Fibroblast of villous mesenchyme (primary cell): Measurements from ENCODE around the gene GJA4. TPM values are rescaled to one million over a fixed set of nuclear protein-coding genes. Genes with fewer than 3 reads are reported as not detected.

ENCODE experiments used
- DNase-seq: peaks from one replicate; pipeline ENCODE4 v3.0.0-alpha.2; 2010; ENCODE audit warnings: low read depth
- H3K4me3 ChIP-seq: 2 replicates; pipeline ENCODE4 v1.5.1; 2011; ENCODE audit warnings: low read depth, mild to moderate bottlenecking, low read length
- total RNA-seq: library from RNA; depleted of rRNA; stranded (reverse); fragments of >200 nt; gene quantifications from 2 replicates; pipeline ENCODE4 v1.2.3, GENCODE V29; 2012
- TF ChIP-seq, protein P1 (sequence below): IDR thresholded peaks from 2 replicates; pipeline ENCODE4 v1.5.1; 2012; ENCODE audit warnings: low read depth, mild to moderate bottlenecking, low read length; ENCODE audit not compliant: insufficient read depth

GJA4 gene
- total RNA-seq, 1 donor: not detected

DNA sequence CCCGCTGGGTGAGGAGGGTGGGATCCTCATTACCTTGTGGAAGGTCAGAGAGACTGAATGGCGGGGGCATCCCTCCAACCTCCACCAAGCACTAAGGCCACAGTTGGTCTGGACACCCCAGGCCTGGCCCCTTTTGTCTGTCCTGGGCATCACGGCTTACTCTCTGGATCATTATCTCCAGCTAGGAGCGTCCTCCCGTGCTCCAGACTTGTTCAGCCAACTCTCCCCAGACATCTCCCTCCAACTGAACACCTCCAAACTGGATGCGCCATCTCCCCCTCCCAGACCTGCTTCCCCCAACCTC is 45.2 kb upstream of the GJA4 start:
- H3K4me3 ChIP-seq: no peak overlapping the region
- TF ChIP-seq, protein P1, sequence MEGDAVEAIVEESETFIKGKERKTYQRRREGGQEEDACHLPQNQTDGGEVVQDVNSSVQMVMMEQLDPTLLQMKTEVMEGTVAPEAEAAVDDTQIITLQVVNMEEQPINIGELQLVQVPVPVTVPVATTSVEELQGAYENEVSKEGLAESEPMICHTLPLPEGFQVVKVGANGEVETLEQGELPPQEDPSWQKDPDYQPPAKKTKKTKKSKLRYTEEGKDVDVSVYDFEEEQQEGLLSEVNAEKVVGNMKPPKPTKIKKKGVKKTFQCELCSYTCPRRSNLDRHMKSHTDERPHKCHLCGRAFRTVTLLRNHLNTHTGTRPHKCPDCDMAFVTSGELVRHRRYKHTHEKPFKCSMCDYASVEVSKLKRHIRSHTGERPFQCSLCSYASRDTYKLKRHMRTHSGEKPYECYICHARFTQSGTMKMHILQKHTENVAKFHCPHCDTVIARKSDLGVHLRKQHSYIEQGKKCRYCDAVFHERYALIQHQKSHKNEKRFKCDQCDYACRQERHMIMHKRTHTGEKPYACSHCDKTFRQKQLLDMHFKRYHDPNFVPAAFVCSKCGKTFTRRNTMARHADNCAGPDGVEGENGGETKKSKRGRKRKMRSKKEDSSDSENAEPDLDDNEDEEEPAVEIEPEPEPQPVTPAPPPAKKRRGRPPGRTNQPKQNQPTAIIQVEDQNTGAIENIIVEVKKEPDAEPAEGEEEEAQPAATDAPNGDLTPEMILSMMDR: no peak
- DNase-seq: no peak

DNA sequence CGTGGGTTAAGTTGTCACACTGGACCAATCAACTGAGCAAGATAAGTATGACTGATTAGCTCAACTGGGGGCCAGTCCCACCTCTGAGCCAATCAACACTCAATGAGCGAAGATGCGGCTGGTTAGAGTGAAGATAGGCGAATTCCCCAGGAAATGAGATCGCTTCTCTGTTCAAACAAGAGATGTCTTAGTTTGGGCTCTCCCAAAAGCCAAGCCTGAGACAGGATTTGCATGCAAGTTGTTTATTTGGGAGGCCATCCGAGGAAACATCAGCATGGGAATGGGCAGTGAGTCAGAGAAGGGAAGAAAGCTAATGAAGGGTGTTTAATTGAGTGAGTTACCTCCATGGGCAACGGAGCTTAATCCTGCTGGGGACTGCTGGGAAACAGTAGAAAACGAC is 42.8 kb upstream of the GJA4 start:
- DNase-seq: no peak
- H3K4me3 ChIP-seq: no peak overlapping the region
- TF ChIP-seq, protein P1: no peak

DNA sequence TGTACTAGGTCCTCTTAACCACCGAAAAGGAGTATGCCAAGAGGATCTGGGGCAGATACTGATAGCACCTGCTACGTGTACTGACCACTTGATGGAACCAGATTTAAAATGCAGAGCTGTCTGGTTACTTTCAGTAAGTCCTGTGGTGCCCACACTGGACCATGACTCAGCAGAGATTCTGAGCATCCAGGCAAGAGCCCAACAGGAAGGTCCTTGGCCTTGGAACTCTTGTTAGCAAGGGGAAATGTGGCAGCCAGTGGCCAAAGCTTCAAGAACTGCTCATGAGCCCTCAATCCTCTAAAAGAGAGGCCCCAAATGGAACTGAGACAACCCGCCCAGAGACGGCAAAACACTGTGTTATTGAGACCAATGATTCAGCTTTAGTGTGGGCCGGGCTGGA is 42.2 kb upstream of the GJA4 start:
- no peak overlapping the region for H3K4me3 ChIP-seq
- DNase-seq: no peak
- TF ChIP-seq, protein P1: no peak

DNA sequence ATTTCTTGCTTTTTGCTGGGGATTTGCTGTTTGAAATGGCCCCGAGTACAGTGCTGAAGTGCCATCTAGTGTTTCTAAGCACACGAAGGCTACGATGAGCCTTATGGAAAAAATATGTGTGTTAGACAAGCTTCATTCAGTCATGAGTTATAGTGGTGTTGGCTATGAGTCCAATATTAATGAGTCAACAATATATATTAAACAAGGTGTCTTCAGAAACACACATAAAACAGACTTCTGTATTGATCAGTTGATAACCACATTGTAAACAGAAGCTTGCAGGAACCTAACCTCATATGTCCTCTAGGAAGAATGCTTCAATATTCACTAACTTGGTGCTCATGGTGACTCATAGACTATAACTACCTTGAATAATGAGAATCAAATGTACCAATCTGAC is 39.6 kb upstream of the GJA4 start:
- TF ChIP-seq, protein P1: no peak

DNA sequence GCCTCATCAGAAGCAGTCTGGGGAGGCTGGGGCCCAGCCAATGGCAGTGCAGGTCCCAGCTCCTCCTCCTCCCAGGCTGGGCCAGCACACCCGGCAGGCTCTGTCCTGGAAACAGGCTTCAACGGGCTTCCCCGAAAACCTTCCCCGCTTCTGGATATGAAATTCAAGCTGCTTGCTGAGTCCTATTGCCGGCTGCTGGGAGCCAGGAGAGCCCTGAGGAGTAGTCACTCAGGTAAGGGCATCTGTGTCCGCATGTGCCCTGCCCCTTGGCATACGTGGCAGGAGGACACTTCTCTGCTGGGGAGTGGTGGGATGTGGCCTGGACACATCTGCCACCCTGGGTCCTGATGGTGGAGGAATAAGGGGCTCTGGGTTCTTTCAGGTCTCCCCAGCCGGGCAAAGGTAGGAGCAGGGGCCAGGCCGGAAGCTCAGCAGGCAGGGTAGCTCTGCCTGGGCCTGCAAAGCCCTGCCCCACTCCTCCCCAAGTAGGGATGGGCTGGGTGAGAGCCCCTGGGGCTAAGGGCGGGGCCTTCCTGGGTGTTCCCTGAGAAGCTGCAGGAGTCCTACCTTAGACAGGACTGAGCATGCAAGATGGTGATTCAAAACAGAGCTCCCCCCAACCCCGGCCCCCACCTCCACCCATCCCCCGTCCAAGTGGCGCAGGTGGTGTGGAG is 37.7 kb upstream of the GJA4 start, which contains the start of gene GJB5:
Gene GJB5, plus strand, starts transcription at position 84 of the 674 bp plus-strand sequence. CDS start 2,284 bp downstream, outside the sequence.
- no peak within 1 kb of the TSS for H3K4me3 ChIP-seq
- no peak for DNase-seq

More for the DNA sequence above, 39.6 kb upstream of the GJA4 start:
- no peak overlapping the region for H3K4me3 ChIP-seq
- DNase-seq: no peak

DNA sequence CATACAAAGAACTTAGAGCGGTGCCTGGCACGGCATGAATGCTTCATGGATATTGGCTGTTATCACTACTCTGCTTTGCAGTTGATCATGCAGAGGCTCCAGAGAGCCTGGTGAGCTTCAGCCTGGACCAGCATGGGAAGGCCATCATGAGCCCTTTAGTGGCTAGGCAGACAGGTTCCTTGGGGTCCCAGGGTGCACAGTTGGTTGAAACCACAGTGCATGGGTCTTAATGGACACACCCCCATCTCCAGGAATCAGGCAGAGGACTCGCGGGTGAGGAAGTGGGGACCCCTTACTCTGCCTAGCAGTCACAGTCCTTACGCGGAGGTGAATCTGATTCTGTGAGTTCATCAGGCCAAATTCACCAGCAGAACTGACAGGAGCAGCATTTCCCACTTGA is 36.8 kb upstream of the GJA4 start:
- no peak overlapping the region for H3K4me3 ChIP-seq
- no peak for DNase-seq
- TF ChIP-seq, protein P1: no peak

More for the DNA sequence above, 37.7 kb upstream of the GJA4 start, which contains the start of gene GJB5:
- TF ChIP-seq, protein P1: no peak

DNA sequence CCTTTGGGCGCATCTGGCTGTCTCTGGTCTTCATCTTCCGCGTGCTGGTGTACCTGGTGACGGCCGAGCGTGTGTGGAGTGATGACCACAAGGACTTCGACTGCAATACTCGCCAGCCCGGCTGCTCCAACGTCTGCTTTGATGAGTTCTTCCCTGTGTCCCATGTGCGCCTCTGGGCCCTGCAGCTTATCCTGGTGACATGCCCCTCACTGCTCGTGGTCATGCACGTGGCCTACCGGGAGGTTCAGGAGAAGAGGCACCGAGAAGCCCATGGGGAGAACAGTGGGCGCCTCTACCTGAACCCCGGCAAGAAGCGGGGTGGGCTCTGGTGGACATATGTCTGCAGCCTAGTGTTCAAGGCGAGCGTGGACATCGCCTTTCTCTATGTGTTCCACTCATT is 35.4 kb upstream of the GJA4 start:
- TF ChIP-seq, protein P1: no peak
- no peak overlapping the region for H3K4me3 ChIP-seq
- no peak for DNase-seq
